Left ventricle myocardium inferior (tissue), 1 donor: ENCODE measurements around the gene HOXA9. TPM values are rescaled to one million over a fixed set of nuclear protein-coding genes. Genes with fewer than 3 reads are reported as not detected.

Source experiments
- DNase-seq: peaks from one replicate; pipeline ENCODE4 v3.0.0-alpha.2; 2020
- H3K27ac ChIP-seq: fragments of 200-600 bp; replicated peaks from 2 replicates; pipeline ENCODE4 v1.8.0; 2021
- H3K27me3 ChIP-seq: fragments of 200-600 bp; 2 replicates; pipeline ENCODE4 v1.8.0; 2021; ENCODE audit warnings: low read depth
- H3K36me3 ChIP-seq: fragments of 200-600 bp; 2 replicates; pipeline ENCODE4 v1.8.0; 2021
- H3K4me1 ChIP-seq: fragments of 200-600 bp; 2 replicates; pipeline ENCODE4 v1.8.0; 2021
- H3K4me3 ChIP-seq: fragments of 200-600 bp; 2 replicates; pipeline ENCODE4 v1.8.0; 2021; ENCODE audit warnings: mild to moderate bottlenecking, moderate library complexity
- H3K9me3 ChIP-seq: fragments of 200-600 bp; replicated peaks from 2 replicates; pipeline ENCODE4 v1.8.0; 2021
- CTCF ChIP-seq: fragments of 200-600 bp; IDR thresholded peaks from 2 replicates; pipeline ENCODE4 v1.8.0; 2021; ENCODE audit warnings: antibody characterized with exemption, mild to moderate bottlenecking, borderline replicate concordance
- intact Hi-C: fragments of 100-400 bp; cut with micrococcal nuclease; formaldehyde crosslinking; loops from one replicate; pipeline ENCODE4 v1.11.0; 2022
- total RNA-seq: library from RNA; stranded (reverse); fragmentation: NEBNext Ultra II Directional; extraction: Animal tissue kit (Norgen Biotek cat#: 25700); gene quantifications from one replicate; pipeline ENCODE4 v1.2.1, GENCODE V29; 2021
- donor health status: DM: no; HTN: yes; CAD: no; lungs with severe emphysema.

HOXA9 gene
- total RNA-seq, 1 donor from 2014 or later = not detected

GRCh38 chr7:27166531-27167505 lies 1.5 kb upstream of the HOXA9 start:
- Histone ChIP-seq H3K4me3 (peak overlapping the region; percentile 54), H3K36me3 (no peaks in the 10 kb centered on the region), H3K27ac (no peak overlapping the region), H3K27me3 (peaks cover 100% of the 10 kb centered on the region), H3K9me3 (no peaks in the 10 kb centered on the region), H3K4me1 (peaks cover 39% of the 10 kb centered on the region)
- intact Hi-C loops = no loop called here
- peak; percentile 1 for DNase-seq
- TF ChIP-seq CTCF = no peak

GRCh38 chr7:27165996-27166530 lies 726 bp upstream of the HOXA9 start:
- peak; percentile 9 for DNase-seq
- no peak for TF ChIP-seq CTCF

GRCh38 chr7:27164367-27165088 lies 809 bp downstream of the HOXA9 start:
- Histone ChIP-seq H3K4me3 (peak overlapping the region; percentile 54), H3K27ac (no peak overlapping the region), H3K9me3 (no peaks in the 10 kb centered on the region), H3K4me1 (peaks cover 49% of the 10 kb centered on the region), H3K27me3 (peaks cover 100% of the 10 kb centered on the region), H3K36me3 (no peaks in the 10 kb centered on the region)
- TF ChIP-seq CTCF = no peak
- intact Hi-C loops = loop anchor here (5.0 kb wide), 1 partner anchor 792 kb away; no protein-coding TSS in a partner anchor
- DNase-seq = peak; percentile 14

More at GRCh38 chr7:27165996-27166530, 726 bp upstream of the HOXA9 start:
- Histone ChIP-seq H3K4me3 (peak overlapping the region; percentile 54), H3K36me3 (no peaks in the 10 kb centered on the region), H3K4me1 (peaks cover 44% of the 10 kb centered on the region), H3K9me3 (no peaks in the 10 kb centered on the region), H3K27ac (no peak overlapping the region), H3K27me3 (peaks cover 100% of the 10 kb centered on the region)
- intact Hi-C loops = no loop called here

- H3K27ac ChIP-seq = no peak overlapping the region
These were observed 1.3 kb downstream of the HOXA9 start for GRCh38 chr7:27164045-27164366.

More at GRCh38 chr7:27164045-27164366, 1.3 kb downstream of the HOXA9 start:
- Histone ChIP-seq H3K4me3 (peak overlapping the region; percentile 54), H3K9me3 (no peaks in the 10 kb centered on the region), H3K36me3 (no peaks in the 10 kb centered on the region), H3K4me1 (peaks cover 46% of the 10 kb centered on the region), H3K27me3 (peaks cover 100% of the 10 kb centered on the region)
- no peak for DNase-seq
- intact Hi-C loops = loop anchor here (5.0 kb wide), 1 partner anchor 792 kb away; no protein-coding TSS in a partner anchor
- TF ChIP-seq CTCF = no peak
